Mesenchymal stem cell (in vitro differentiated cells and primary cell): ENCODE measurements around the gene UNC50.

Source experiments
- DNase-seq: peaks from one replicate; pipeline ENCODE4 v3.0.0-alpha.2; 2013
- H2AFZ ChIP-seq: one replicate; pipeline ENCODE4 v1.6.1; 2013; ENCODE audit warnings: low read depth, mild to moderate bottlenecking, control low read depth, inconsistent platforms, low read length, moderate library complexity
- H2AK5ac ChIP-seq: 2 replicates; pipeline ENCODE4 v1.6.1; 2013; ENCODE audit warnings: low read length, moderate library complexity, mild to moderate bottlenecking, inconsistent platforms; ENCODE audit not compliant: severe bottlenecking
- H2BK120ac ChIP-seq: one replicate; pipeline ENCODE4 v1.6.1; 2013; ENCODE audit warnings: low read depth, mild to moderate bottlenecking, inconsistent platforms, low read length, moderate library complexity
- H2BK12ac ChIP-seq, 2 experiments: one replicate each; pipeline ENCODE4 v1.6.1; 2013; ENCODE audit warnings: inconsistent platforms in 2 of 2, low read length in 2 of 2, mild to moderate bottlenecking in 2 of 2, moderate library complexity in 2 of 2, control low read depth in 1 of 2
- H2BK15ac ChIP-seq: one replicate; pipeline ENCODE4 v1.6.1; 2013; ENCODE audit warnings: mild to moderate bottlenecking, low read depth, inconsistent platforms; ENCODE audit not compliant: poor library complexity, severe bottlenecking
- H2BK5ac ChIP-seq: 2 replicates; pipeline ENCODE4 v1.6.1; 2013; ENCODE audit warnings: low read depth, mild to moderate bottlenecking, low read length, control low read depth, inconsistent platforms; ENCODE audit not compliant: poor library complexity, severe bottlenecking
- H3K14ac ChIP-seq, 2 experiments: one replicate each; pipeline ENCODE4 v1.6.1; 2013; ENCODE audit warnings: inconsistent platforms in 2 of 2, low read length in 2 of 2, control low read depth in 1 of 2, mild to moderate bottlenecking in 1 of 2, moderate library complexity in 1 of 2
- H3K18ac ChIP-seq, 2 experiments: one replicate each; pipeline ENCODE4 v1.6.1; 2013; ENCODE audit warnings: inconsistent platforms in 2 of 2, low read length in 2 of 2, control low read depth in 1 of 2, low read depth in 1 of 2, mild to moderate bottlenecking in 1 of 2
- H3K23ac ChIP-seq, 2 experiments: one replicate each; pipeline ENCODE4 v1.6.1; 2013; ENCODE audit warnings: inconsistent platforms in 2 of 2, low read length in 2 of 2, mild to moderate bottlenecking in 2 of 2, moderate library complexity in 2 of 2, control low read depth in 1 of 2
- H3K27ac ChIP-seq: 2 replicates; pipeline ENCODE4 v1.5.1; 2013; ENCODE audit warnings: mild to moderate bottlenecking, moderate library complexity, low read length, control low read depth, inconsistent platforms; ENCODE audit not compliant: poor library complexity, severe bottlenecking
- H3K27me3 ChIP-seq, 2 experiments: 2 replicates each; pipeline versions ENCODE4 v1.6.1 to v1.7.0; 2013; ENCODE audit warnings: low read length in 2 of 2, mild to moderate bottlenecking in 2 of 2, moderate library complexity in 2 of 2, control low read depth in 1 of 2, inconsistent platforms in 1 of 2; ENCODE audit not compliant: control insufficient read depth in 1 of 2, insufficient read depth in 1 of 2
- H3K36me3 ChIP-seq, 2 experiments: 2 replicates each; pipeline versions ENCODE4 v1.6.1 to v1.7.0; 2013; ENCODE audit warnings: low read length in 2 of 2, control low read depth in 1 of 2, inconsistent platforms in 1 of 2, low read depth in 1 of 2, mild to moderate bottlenecking in 1 of 2; ENCODE audit not compliant: insufficient read depth in 2 of 2, control insufficient read depth in 1 of 2
- H3K4ac ChIP-seq, 2 experiments: one replicate each; pipeline ENCODE4 v1.6.1; 2013; ENCODE audit warnings: inconsistent platforms in 2 of 2, low read length in 2 of 2, mild to moderate bottlenecking in 2 of 2, moderate library complexity in 2 of 2, control low read depth in 1 of 2, low read depth in 1 of 2
- H3K4me1 ChIP-seq: 2 replicates; pipeline ENCODE4 v1.6.1; 2013; ENCODE audit warnings: low read depth, low read length, control low read depth; ENCODE audit not compliant: control insufficient read depth, insufficient read depth
- H3K4me2 ChIP-seq: 2 replicates; pipeline ENCODE4 v1.6.1; 2013; ENCODE audit warnings: low read length, mild to moderate bottlenecking, inconsistent platforms; ENCODE audit not compliant: poor library complexity, severe bottlenecking
- H3K4me3 ChIP-seq, 2 experiments: 2 replicates each; pipeline versions ENCODE4 v1.5.1 to v1.7.0; 2013; ENCODE audit warnings: low read length in 2 of 2, mild to moderate bottlenecking in 2 of 2, control low read depth in 1 of 2, low read depth in 1 of 2; ENCODE audit not compliant: insufficient read depth in 1 of 2
- H3K79me1 ChIP-seq: replicated peaks from 2 replicates; pipeline ENCODE4 v1.6.1; 2013; ENCODE audit warnings: mild to moderate bottlenecking, control low read depth, low read length, inconsistent platforms; ENCODE audit not compliant: poor library complexity, severe bottlenecking
- H3K9ac ChIP-seq: 2 replicates; pipeline ENCODE4 v1.7.0; 2013; ENCODE audit warnings: mild to moderate bottlenecking, low read length, moderate library complexity
- H3K9me3 ChIP-seq: 2 replicates; pipeline ENCODE4 v1.7.0; 2013; ENCODE audit warnings: mild to moderate bottlenecking, low read length; ENCODE audit not compliant: control insufficient read depth
- H4K8ac ChIP-seq: one replicate; pipeline ENCODE4 v1.6.1; 2013; ENCODE audit warnings: inconsistent platforms, mild to moderate bottlenecking, low read length, moderate library complexity
- H4K91ac ChIP-seq: one replicate; pipeline ENCODE4 v1.6.1; 2013; ENCODE audit warnings: mild to moderate bottlenecking, low read length, inconsistent platforms
- WGBS: methylation state at CpG from one replicate; pipeline ENCODE4 v1.1.7; 2013; ENCODE audit warnings: mixed read lengths; 5-methylcytosine and 5-hydroxymethylcytosine counted together

The UNC50 gene

GRCh38 chr2:98585386-98585785, 23.0 kb upstream of the UNC50 start:
- Histone ChIP-seq H3K9ac (no peak overlapping the region), H3K27me3 (no peaks in the 10 kb centered on the region), H3K18ac (no peak overlapping the region), H3K27ac (no peak overlapping the region), H2AFZ (no peak overlapping the region), H3K23ac (no peak overlapping the region), H3K4me3 (no peak overlapping the region), H3K9me3 (no peaks in the 10 kb centered on the region), H2BK5ac (no peak overlapping the region), H2BK120ac (no peak overlapping the region), H3K4ac (no peak overlapping the region), H3K79me1 (no peaks in the 10 kb centered on the region), H3K4me1 (no peaks in the 10 kb centered on the region), H2AK5ac (no peak overlapping the region), H4K8ac (no peak overlapping the region), H3K14ac (no peak overlapping the region), H2BK15ac (no peak overlapping the region), H3K4me2 (no peak overlapping the region), H4K91ac (no peak overlapping the region), H2BK12ac (no peak overlapping the region), H3K36me3 (peaks cover 17 to 29% of the 10 kb centered on the region in 2 experiments)
- DNase-seq: no peak
- 97% methylated on average over 7 of the region's 10 CpGs for WGBS

- H3K79me1 ChIP-seq: no peaks in the 10 kb centered on the region
- H3K14ac ChIP-seq: no peak overlapping the region
- H3K9me3 ChIP-seq: no peaks in the 10 kb centered on the region
- H3K4me2 ChIP-seq: no peak overlapping the region
- no peaks in the 10 kb centered on the region for H3K27me3 ChIP-seq
- H2BK5ac ChIP-seq: no peak overlapping the region
- peaks cover 17 to 38% of the 10 kb centered on the region in 2 experiments for H3K36me3 ChIP-seq
- no peak overlapping the region for H2BK120ac ChIP-seq
- no peak overlapping the region for H3K27ac ChIP-seq
- H3K9ac ChIP-seq: no peak overlapping the region
- H2BK12ac ChIP-seq: no peak overlapping the region
- WGBS: 96% methylated on average over 5 of the region's 6 CpGs
- DNase-seq: no peak
- H2AK5ac ChIP-seq: no peak overlapping the region
- no peak overlapping the region for H2BK15ac ChIP-seq
- H3K4ac ChIP-seq: no peak overlapping the region
- no peak overlapping the region for H3K23ac ChIP-seq
- no peak overlapping the region for H3K4me3 ChIP-seq
- no peak overlapping the region for H3K18ac ChIP-seq
- no peaks in the 10 kb centered on the region for H3K4me1 ChIP-seq
- H4K91ac ChIP-seq: no peak overlapping the region
- H2AFZ ChIP-seq: no peak overlapping the region
- no peak overlapping the region for H4K8ac ChIP-seq
Measured at GRCh38 chr2:98586551-98587140, 21.7 kb upstream of the UNC50 start.

- Histone ChIP-seq H2BK120ac (no peak overlapping the region), H2BK5ac (no peak overlapping the region), H3K9me3 (no peaks in the 10 kb centered on the region), H4K91ac (no peak overlapping the region), H3K79me1 (no peaks in the 10 kb centered on the region), H2BK12ac (no peak overlapping the region), H3K14ac (no peak overlapping the region), H3K4me2 (no peak overlapping the region), H3K23ac (no peak overlapping the region), H3K4me3 (peak overlapping the region in 1 of 2 experiments; percentile 4), H2AK5ac (no peak overlapping the region), H3K18ac (no peak overlapping the region), H3K9ac (no peak overlapping the region), H4K8ac (peak overlapping the region; percentile 33), H3K4me1 (no peaks in the 10 kb centered on the region), H2AFZ (no peak overlapping the region), H3K36me3 (peaks cover 19 to 31% of the 10 kb centered on the region in 2 experiments), H2BK15ac (no peak overlapping the region), H3K4ac (no peak overlapping the region), H3K27me3 (no peaks in the 10 kb centered on the region), H3K27ac (no peak overlapping the region)
- 91% methylated on average over 4 of the region's 4 CpGs for WGBS
- DNase-seq: no peak
Measured at GRCh38 chr2:98588880-98589431, 19.4 kb upstream of the UNC50 start.

- H3K4me3 ChIP-seq: no peak overlapping the region
- H2AFZ ChIP-seq: no peak overlapping the region
- H3K27me3 ChIP-seq: no peaks in the 10 kb centered on the region
- H3K27ac ChIP-seq: no peak overlapping the region
- H3K9me3 ChIP-seq: no peaks in the 10 kb centered on the region
- no peak for DNase-seq
- no peak overlapping the region for H3K14ac ChIP-seq
- H4K8ac ChIP-seq: no peak overlapping the region
- no peak overlapping the region for H2BK12ac ChIP-seq
- H3K36me3 ChIP-seq: peaks cover 16 to 27% of the 10 kb centered on the region in 2 experiments
- H2AK5ac ChIP-seq: no peak overlapping the region
- H3K18ac ChIP-seq: no peak overlapping the region
- no peak overlapping the region for H3K23ac ChIP-seq
- H4K91ac ChIP-seq: no peak overlapping the region
- H2BK120ac ChIP-seq: no peak overlapping the region
- H3K9ac ChIP-seq: no peak overlapping the region
- H3K4ac ChIP-seq: no peak overlapping the region
- H3K4me2 ChIP-seq: no peak overlapping the region
- H3K4me1 ChIP-seq: no peaks in the 10 kb centered on the region
- H2BK5ac ChIP-seq: no peak overlapping the region
- no peak overlapping the region for H2BK15ac ChIP-seq
- H3K79me1 ChIP-seq: no peaks in the 10 kb centered on the region
- WGBS: 98% methylated on average over 4 of the region's 4 CpGs
Measured at GRCh38 chr2:98589489-98589888, 18.9 kb upstream of the UNC50 start.
